Panc1 (cell line): ENCODE data around the gene TM9SF4.

Experiments used
- CTCF ChIP-seq: fragments of 450-650 bp; IDR thresholded peaks from 2 replicates; pipeline ENCODE4 v1.5.1; 2017; ENCODE audit warnings: mild to moderate bottlenecking
- POLR2AphosphoS5 ChIP-seq: IDR thresholded peaks from 2 replicates; pipeline ENCODE4 v1.6.1; 2012; ENCODE audit warnings: mild to moderate bottlenecking, low read depth, low read length, moderate library complexity
- REST ChIP-seq, 2 experiments: IDR thresholded peaks; 2 replicates each; pipeline ENCODE4 v1.6.1; 2011 to 2012; ENCODE audit warnings: low read depth in 2 of 2, control low read depth in 1 of 2, low read length in 1 of 2, mild to moderate bottlenecking in 1 of 2, moderate library complexity in 1 of 2; ENCODE audit not compliant: insufficient read depth in 1 of 2

- no peak for TF ChIP-seq CTCF
- TF ChIP-seq POLR2AphosphoS5 = no peak
- TF ChIP-seq REST (IDR thresholded peaks at IDR 0.05; ENCODE audit: insufficient read depth in 1 of 2, low read depth in 2 of 2, low read length in 1 of 2) = no peak
These were observed 20.8 kb upstream of the TM9SF4 start for GRCh38 chr20:32088759-32089158.
